ENCODE data around the gene FLRT2. TPM values are rescaled to one million over a fixed set of nuclear protein-coding genes. Genes with fewer than 3 reads are reported as not detected.

Gene FLRT2
- total RNA-seq, 1 experiment from 2014 or later = 0.17 TPM

DNA sequence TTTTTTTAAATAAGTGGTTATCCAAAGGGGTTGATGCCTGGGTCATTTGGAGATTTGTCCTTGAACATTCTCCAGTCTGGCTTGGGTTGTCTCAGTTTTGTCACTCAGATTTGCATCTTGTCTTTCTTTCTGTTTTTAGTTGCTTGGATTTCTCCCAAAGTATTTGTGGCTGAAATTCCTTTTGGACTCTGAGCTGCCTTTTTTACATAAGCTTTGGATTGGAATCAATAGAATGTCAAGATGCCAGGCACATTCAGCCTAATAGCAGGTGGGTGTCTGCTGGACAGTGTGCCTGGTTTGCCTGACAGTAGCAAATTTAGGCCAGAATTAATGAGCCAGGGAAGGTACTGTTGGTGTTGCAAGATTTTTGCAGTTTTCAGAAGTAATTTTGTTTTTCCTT is 50.0 kb downstream of the FLRT2 start:
- no peaks in the 10 kb centered on the region for H4K20me1 ChIP-seq (ENCODE audit: insufficient read depth)
- no peak for DNase-seq (ENCODE audit: low read depth, low spot score)
- H3K4me1 ChIP-seq (ENCODE audit: control insufficient read depth in 1 of 2, insufficient read depth in 2 of 2, low read length in 2 of 2) = no peaks in the 10 kb centered on the region
- H3K4me3 ChIP-seq (replicated peaks in 1 of 2; ENCODE audit: low read depth in 1 of 2, low read length in 2 of 2) = no peak overlapping the region
- intact Hi-C loops (cut with micrococcal nuclease) = no loop called here
- no peaks in the 10 kb centered on the region for H3K27me3 ChIP-seq (ENCODE audit: insufficient read depth, low read length)
- no peak overlapping the region for H2AFZ ChIP-seq (ENCODE audit: low read depth, low read length, poor library complexity, severe bottlenecking)
- no TSS peak for BruUV-seq (replicated peaks)
- no peak overlapping the region for H3K4me2 ChIP-seq (ENCODE audit: low read length)
- H3K9ac ChIP-seq (ENCODE audit: low read length) = no peak overlapping the region
- ChIA-PET RAD21 (ENCODE audit: low non-redundant PET in 1 of 2, low total read pairs in 2 of 2, uncharacterized antibody in 2 of 2, unreplicated experiment in 2 of 2) (no interaction called here), POLR2A (no interaction called here), CTCF (no interaction called here)
- H3K9me3 ChIP-seq (ENCODE audit: control insufficient read depth in 1 of 2, insufficient read depth in 1 of 2, low read depth in 1 of 2, low read length in 2 of 2) = peaks cover 11 to 13% of the 10 kb centered on the region in 2 experiments; a peak in 2 of 4 replicates
- ATAC-seq = no peak
- no peak overlapping the region for H3K27ac ChIP-seq (ENCODE audit: low read depth, low read length)
- H3K79me2 ChIP-seq (ENCODE audit: insufficient read depth, low read length) = no peaks in the 10 kb centered on the region
- H3K9me2 ChIP-seq (ENCODE audit: insufficient read depth) = no peaks in the 10 kb centered on the region
- TF ChIP-seq CBX3 (IDR thresholded peaks at IDR 0.05; ENCODE audit: low read depth) = no peak
- no peak for TF ChIP-seq SP1 (IDR thresholded peaks at IDR 0.05; ENCODE audit: low read depth)
- TF ChIP-seq, protein P1, sequence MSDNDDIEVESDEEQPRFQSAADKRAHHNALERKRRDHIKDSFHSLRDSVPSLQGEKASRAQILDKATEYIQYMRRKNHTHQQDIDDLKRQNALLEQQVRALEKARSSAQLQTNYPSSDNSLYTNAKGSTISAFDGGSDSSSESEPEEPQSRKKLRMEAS (IDR thresholded peaks at IDR 0.05) = no peak
- no peak for TF ChIP-seq SRF (IDR thresholded peaks at IDR 0.05; ENCODE audit: low read depth)
- no peak for TF ChIP-seq EZH2phosphoT487 (IDR thresholded peaks at IDR 0.05; ENCODE audit: borderline replicate concordance)
- no peak for TF ChIP-seq EZH2 (IDR thresholded peaks at IDR 0.05)
- TF ChIP-seq, protein P2, sequence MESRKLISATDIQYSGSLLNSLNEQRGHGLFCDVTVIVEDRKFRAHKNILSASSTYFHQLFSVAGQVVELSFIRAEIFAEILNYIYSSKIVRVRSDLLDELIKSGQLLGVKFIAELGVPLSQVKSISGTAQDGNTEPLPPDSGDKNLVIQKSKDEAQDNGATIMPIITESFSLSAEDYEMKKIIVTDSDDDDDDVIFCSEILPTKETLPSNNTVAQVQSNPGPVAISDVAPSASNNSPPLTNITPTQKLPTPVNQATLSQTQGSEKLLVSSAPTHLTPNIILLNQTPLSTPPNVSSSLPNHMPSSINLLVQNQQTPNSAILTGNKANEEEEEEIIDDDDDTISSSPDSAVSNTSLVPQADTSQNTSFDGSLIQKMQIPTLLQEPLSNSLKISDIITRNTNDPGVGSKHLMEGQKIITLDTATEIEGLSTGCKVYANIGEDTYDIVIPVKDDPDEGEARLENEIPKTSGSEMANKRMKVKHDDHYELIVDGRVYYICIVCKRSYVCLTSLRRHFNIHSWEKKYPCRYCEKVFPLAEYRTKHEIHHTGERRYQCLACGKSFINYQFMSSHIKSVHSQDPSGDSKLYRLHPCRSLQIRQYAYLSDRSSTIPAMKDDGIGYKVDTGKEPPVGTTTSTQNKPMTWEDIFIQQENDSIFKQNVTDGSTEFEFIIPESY (IDR thresholded peaks at IDR 0.05; ENCODE audit: extremely low read depth, insufficient replicate concordance, low read length) = no peak
- H3K36me3 ChIP-seq (ENCODE audit: control insufficient read depth in 1 of 2, insufficient read depth in 2 of 2, low read length in 2 of 2) = no peaks in the 10 kb centered on the region

DNA sequence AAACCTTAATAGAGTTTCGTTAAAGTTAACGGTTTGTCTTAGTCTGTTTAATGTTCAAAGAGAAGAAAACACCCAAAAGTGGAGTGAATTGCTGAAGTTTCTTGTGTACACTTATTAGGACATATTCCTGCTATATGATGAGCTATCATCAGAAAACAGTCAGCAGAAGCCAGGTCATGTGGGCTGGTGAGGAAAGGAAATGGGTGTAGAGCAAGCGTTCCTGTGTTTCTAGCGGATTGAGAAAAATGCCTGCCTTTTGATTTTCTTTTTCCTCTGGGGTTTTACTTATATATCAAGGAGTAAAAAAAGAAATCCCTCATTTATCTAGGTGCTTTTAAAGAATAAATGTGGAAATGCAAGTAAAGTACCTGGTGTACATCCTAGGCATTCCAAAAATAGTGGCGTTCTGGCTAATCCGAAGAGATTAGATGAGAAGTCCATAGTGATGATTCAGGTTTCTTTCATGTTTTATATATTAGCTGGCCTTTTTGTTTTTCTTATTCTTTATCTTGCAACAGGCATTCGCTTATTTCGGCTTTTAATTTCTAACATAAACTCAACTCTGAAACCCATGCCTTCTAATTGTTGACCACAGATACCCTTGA is 50.7 kb downstream of the FLRT2 start:
- Histone ChIP-seq H3K4me2 (ENCODE audit: low read length) (no peak overlapping the region), H3K36me3 (ENCODE audit: control insufficient read depth in 1 of 2, insufficient read depth in 2 of 2, low read length in 2 of 2) (no peaks in the 10 kb centered on the region), H3K9me2 (ENCODE audit: insufficient read depth) (no peaks in the 10 kb centered on the region), H3K27me3 (ENCODE audit: insufficient read depth, low read length) (no peaks in the 10 kb centered on the region), H2AFZ (ENCODE audit: low read depth, low read length, poor library complexity, severe bottlenecking) (no peak overlapping the region), H4K20me1 (ENCODE audit: insufficient read depth) (no peaks in the 10 kb centered on the region), H3K79me2 (ENCODE audit: insufficient read depth, low read length) (no peaks in the 10 kb centered on the region), H3K9ac (ENCODE audit: low read length) (no peak overlapping the region), H3K4me1 (ENCODE audit: control insufficient read depth in 1 of 2, insufficient read depth in 2 of 2, low read length in 2 of 2) (no peaks in the 10 kb centered on the region), H3K9me3 (ENCODE audit: control insufficient read depth in 1 of 2, insufficient read depth in 1 of 2, low read depth in 1 of 2, low read length in 2 of 2) (peaks cover 10 to 11% of the 10 kb centered on the region in 2 experiments; a peak in 2 of 4 replicates), H3K27ac (ENCODE audit: low read depth, low read length) (no peak overlapping the region), H3K4me3 (replicated peaks in 1 of 2; ENCODE audit: low read depth in 1 of 2, low read length in 2 of 2) (no peak overlapping the region)
- intact Hi-C loops (cut with micrococcal nuclease) = no loop called here
- DNase-seq (ENCODE audit: low read depth, low spot score) (no peak), ATAC-seq (no peak)
- TF ChIP-seq FOSL1 (IDR thresholded peaks at IDR 0.05; ENCODE audit: low read depth) (no peak), POLR2A (IDR thresholded peaks at IDR 0.05; ENCODE audit: borderline replicate concordance, extremely low read depth, insufficient read depth, insufficient read length) (no peak), ZFX (IDR thresholded peaks at IDR 0.05) (no peak), JUND (IDR thresholded peaks at IDR 0.05) (no peak), YY1 (IDR thresholded peaks at IDR 0.05; ENCODE audit: extremely low read depth, insufficient replicate concordance, low read depth, low read length) (no peak), EGR1 (IDR thresholded peaks at IDR 0.05; ENCODE audit: low read depth) (no peak), ZNF274 (IDR thresholded peaks at IDR 0.05; ENCODE audit: low read depth, low read length) (no peak)
- TF ChIP-seq, protein P3, sequence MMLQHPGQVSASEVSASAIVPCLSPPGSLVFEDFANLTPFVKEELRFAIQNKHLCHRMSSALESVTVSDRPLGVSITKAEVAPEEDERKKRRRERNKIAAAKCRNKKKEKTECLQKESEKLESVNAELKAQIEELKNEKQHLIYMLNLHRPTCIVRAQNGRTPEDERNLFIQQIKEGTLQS (IDR thresholded peaks at IDR 0.05) = no peak
- TF ChIP-seq, protein P1 (IDR thresholded peaks at IDR 0.05) = no peak
- no TSS peak for BruUV-seq (replicated peaks)
- ChIA-PET CTCF (no interaction called here), POLR2A (no interaction called here), RAD21 (ENCODE audit: low non-redundant PET in 1 of 2, low total read pairs in 2 of 2, uncharacterized antibody in 2 of 2, unreplicated experiment in 2 of 2) (no interaction called here)

Measured in HCT116 (cell line).